Ishikawa (cell line): ENCODE results near the gene KPNA2.

Source experiments
- CEBPB ChIP-seq: IDR thresholded peaks from 2 replicates; pipeline ENCODE4 v1.6.1; 2012
- CREB1 ChIP-seq: IDR thresholded peaks from 2 replicates; pipeline ENCODE4 v1.6.1; 2012; ENCODE audit warnings: low read depth
- EGR1 ChIP-seq: IDR thresholded peaks from 2 replicates; pipeline ENCODE4 v1.6.1; 2012
- EP300 ChIP-seq: IDR thresholded peaks from 2 replicates; pipeline ENCODE4 v1.6.1; 2012; ENCODE audit warnings: borderline replicate concordance
- NFIC ChIP-seq: IDR thresholded peaks from 2 replicates; pipeline ENCODE4 v1.6.1; 2012
- TAF1 ChIP-seq: IDR thresholded peaks from 2 replicates; pipeline ENCODE4 v1.6.1; 2012; ENCODE audit warnings: low read depth, mild to moderate bottlenecking
- TCF12 ChIP-seq: IDR thresholded peaks from 2 replicates; pipeline ENCODE4 v1.6.1; 2012; ENCODE audit warnings: low read depth
- TEAD4 ChIP-seq: IDR thresholded peaks from 2 replicates; pipeline ENCODE4 v1.6.1; 2012
- YY1 ChIP-seq: IDR thresholded peaks from 2 replicates; pipeline ENCODE4 v1.6.1; 2012; ENCODE audit warnings: low read depth
- ZBTB7A ChIP-seq: IDR thresholded peaks from 2 replicates; pipeline ENCODE4 v1.6.1; 2012; ENCODE audit warnings: low read depth
- TF ChIP-seq, protein P1 (sequence below): IDR thresholded peaks from 2 replicates; pipeline ENCODE4 v1.6.1; 2012

- TF ChIP-seq EGR1 (peak; percentile 100), TAF1 (peak; percentile 60; the same call in 1 of the 2 replicates), NFIC (peak; percentile 68), TCF12 (peak; percentile 47; the same call in 1 of the 2 replicates), EP300 (no peak; the same call in 1 of the 2 replicates), TEAD4 (peak; percentile 96), CREB1 (no peak), YY1 (peak; percentile 66), ZBTB7A (peak; percentile 68; the same call in 1 of the 2 replicates), CEBPB (peak; percentile 27; the same call in 1 of the 2 replicates)
- TF ChIP-seq, protein P1, sequence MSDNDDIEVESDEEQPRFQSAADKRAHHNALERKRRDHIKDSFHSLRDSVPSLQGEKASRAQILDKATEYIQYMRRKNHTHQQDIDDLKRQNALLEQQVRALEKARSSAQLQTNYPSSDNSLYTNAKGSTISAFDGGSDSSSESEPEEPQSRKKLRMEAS: peak; percentile 87
These were observed 15.7 kb upstream of the KPNA2 start for GRCh38 chr17:68019675-68020408.
